NCI-H460 (cell line): Measurements from ENCODE around the gene OGFOD1. TPM values are rescaled to one million over a fixed set of nuclear protein-coding genes. Genes with fewer than 3 reads are reported as not detected.
A peak's percentile ranks its signal among the peaks of the same experiment; 100 is the strongest.

Experiments
- DNase-seq: peaks from one replicate; pipeline ENCODE4 v3.0.0-alpha.2; 2016; ENCODE audit warnings: low read depth; ENCODE audit errors: extremely low read depth
- polyA plus RNA-seq: library from polyadenylated mRNA; depleted of rRNA; stranded (reverse); fragments of >200 nt; gene quantifications from 2 replicates; pipeline ENCODE4 v1.2.3, GENCODE V29; 2014; cell fraction: nucleus; rRNA removed
- total RNA-seq: library from RNA; depleted of rRNA; stranded (reverse); fragments of >200 nt; shearing (Covaris generic); gene quantifications from 2 replicates; pipeline ENCODE4 v1.2.3, GENCODE V29; 2014; rRNA removed

The OGFOD1 gene
- 121 and 132 TPM in 2 replicates for total RNA-seq
- polyA plus RNA-seq: 158 and 239 TPM in 2 replicates

DNA sequence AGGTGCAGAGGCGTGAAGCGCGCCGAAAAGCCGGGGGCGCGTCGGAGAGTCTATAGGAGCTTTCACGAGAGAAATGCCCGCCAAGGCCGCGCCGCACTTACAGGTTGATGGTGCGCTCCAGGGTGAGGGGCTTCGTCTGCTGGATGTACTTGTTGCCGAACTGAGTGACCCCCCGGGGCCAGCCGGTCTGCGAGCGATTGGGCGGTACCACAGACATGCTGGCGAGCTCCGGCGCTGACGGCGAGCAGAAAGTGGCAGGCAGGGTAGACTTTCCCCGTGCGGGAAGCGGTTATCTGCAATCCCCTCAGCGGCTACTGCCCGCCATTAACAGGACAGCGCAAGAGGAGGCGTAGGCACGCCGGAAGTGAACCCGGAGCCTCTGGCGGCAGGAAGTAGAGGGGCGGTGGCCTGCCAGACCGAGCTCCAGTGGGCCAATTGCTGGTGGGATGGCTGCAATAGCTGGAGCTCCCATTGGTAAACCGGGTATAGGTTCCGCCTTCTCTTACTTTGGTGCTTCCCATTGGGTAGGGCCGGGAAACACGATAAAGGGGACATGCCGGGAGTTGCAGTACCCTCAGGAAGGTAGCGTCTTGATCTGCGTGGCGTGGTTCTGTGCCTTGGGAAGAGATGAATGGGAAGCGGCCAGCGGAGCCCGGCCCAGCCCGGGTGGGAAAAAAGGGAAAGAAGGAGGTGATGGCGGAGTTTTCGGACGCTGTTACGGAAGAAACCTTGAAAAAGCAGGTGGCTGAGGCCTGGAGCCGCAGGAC is at the start of gene OGFOD1, which contains the start of gene NUDT21:
Gene OGFOD1, plus strand, starts transcription at position 569 of the 767 bp plus-strand sequence. Its CDS starts 59 bp downstream, at position 628.
Gene NUDT21, minus strand, starts transcription at position 347 of the 767 bp plus-strand sequence. Its CDS starts 130 bp downstream, at position 217.
- DNase-seq: peak; percentile 99

DNA sequence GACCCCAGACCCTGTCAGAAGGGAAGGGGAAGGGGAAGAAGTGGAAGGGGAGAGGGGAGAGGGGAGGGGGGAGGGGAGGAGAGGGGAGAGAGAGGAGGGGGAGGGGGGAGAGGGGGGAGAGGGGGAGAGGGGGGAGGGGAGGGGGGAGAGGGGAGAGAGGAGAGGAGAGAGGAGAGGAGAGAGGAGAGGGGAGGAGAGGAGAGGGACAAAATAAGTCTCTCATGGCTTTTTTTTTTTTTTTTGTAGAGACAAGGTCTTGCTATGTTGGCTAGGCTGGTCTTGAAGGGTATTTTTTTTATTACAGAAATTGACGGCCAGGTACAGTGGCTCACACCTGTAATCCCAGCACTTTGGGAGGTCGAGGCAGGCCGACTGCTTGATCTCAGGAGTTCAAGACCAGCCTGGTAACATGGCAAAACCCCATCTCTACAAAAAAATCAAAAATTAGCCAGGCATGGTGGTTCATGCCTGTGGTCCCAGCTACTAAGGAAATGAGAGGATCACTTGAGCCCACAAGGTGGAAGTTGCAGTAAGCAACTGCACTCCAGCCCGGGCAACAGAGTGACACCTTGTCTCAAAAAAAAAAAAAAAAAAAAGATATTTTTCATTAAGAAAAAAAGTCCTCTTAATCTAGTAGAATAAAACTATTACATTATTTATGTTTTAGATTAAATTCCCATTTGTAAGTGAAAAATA is 45.2 kb upstream of the OGFOD1 start:
- DNase-seq: no peak

DNA sequence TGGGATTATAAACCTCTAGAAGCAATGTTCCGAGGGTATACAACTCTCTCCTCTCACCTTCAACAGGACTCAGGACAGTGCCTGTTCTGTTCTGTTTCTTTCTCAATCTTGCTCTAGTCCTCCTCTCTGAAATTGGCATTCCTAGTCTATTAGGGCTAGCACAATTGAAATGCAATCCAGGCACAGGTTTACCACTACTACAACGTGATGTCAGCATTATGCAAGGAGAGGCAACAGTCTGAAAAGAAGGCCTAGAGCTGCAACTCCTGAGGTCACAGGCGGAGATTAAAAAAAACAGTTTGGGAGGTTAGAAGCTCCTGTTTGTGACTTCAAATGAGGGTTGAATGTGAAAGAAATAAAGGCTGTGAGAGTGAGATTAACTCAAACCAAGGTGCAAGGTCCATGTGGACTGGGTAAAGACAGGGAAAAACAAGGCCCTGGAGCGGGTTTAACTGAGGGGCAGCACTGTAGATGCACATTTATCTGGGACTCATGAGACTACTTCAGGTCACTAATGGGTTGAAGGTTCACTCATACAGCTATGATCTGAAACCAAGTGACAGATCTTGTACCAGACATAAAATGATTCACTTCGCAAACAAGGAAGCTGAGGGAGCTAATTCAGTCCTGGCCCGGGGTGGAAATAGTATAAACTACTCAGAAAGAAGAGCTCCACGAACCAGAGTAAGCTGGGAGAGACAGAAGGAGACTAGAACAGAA is 42.8 kb upstream of the OGFOD1 start:
- DNase-seq: no peak

DNA sequence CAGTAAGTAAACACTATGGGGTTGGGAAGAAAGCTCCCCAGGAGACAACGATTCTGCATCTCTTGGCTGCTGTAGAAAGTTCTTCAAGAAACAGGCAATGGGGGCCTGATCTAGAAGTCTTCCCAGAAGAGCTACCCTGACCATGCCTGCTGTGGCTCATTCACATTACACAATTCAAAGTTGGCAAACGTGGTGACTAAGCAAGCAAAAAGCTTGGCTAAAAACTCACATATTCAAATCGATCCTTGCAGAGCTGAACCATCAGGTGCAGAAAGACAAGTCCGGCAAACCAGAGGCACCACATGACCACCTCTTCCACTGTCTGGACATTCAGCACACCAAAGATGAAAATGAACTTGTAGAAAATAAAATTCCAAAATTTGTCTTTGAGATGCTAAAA is 42.2 kb upstream of the OGFOD1 start:
- DNase-seq: no peak

DNA sequence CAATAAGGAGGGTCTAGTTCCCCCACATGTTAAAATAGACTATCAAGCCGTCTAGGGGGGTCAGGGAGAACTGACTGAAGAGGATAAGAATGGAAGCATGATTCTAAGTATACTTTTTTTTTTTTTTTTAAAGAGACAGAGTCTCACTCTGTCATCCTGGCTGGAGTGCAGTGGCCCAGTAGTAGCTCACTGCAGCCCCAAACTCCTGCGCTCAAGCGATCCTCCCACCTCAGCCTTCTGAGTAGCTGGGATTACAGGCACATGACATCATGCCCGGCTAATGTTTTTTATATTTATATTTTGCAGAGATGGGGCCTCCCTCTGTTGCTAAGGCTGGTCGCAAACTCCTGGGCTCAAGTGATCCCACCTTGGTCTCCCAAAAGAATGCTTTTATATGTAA is 40.2 kb upstream of the OGFOD1 start:
- DNase-seq: no peak

DNA sequence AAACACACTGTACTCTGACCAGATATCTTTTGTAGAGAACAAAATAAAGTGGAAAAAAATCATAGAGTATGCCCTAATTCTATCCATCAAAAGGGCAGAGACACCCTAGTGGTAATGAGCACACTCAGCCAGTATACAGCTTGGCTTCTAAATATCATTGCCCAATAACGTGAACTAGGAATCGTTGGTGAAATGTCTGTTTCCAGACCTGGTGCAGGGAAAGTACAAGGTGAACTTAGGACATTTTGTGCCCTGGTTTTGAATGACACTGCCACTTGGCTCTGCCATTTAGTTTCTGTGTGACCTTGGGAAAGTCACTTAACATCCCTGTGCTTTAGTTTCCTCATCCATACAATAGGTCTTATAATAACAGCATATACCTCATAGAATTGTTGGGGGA is 39.7 kb upstream of the OGFOD1 start:
- no peak for DNase-seq

DNA sequence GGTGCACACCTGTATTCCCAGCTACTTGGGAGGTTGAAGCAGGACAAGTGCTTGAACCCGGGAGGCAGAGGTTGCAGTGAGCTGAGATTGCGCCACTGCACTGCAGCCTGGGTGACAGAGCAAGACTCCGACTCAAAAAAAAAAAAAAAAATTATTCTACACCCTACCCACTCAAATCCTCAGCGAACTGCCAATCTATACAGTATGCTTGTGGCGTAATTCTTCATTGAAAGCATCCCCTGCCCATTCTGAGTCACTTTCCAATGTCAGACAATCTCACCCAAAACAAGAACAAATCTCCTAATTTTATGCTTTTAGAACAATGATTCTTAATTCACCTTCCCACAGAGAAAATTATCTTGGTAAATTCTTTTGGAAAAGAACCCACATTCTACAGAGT is 38.0 kb upstream of the OGFOD1 start:
- DNase-seq: no peak

DNA sequence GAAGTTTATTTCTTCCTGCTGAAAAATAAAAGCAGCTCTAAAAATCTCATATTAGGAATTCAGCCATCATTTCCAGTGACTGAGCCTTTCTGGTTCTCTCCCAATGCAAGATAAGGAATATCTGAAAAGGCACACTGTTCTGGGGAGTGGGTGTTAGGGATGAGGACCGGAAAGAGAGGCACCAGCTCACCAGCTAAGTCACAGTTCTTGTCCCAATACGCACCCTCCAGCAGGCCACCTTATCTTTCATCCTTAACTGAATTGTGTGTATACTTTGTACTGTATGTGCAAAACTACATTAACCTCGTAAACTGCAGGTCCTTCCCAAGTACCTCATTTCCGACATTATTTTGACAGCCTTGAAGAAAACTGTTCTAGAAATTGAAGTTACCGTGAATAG is 37.0 kb upstream of the OGFOD1 start:
- no peak for DNase-seq

DNA sequence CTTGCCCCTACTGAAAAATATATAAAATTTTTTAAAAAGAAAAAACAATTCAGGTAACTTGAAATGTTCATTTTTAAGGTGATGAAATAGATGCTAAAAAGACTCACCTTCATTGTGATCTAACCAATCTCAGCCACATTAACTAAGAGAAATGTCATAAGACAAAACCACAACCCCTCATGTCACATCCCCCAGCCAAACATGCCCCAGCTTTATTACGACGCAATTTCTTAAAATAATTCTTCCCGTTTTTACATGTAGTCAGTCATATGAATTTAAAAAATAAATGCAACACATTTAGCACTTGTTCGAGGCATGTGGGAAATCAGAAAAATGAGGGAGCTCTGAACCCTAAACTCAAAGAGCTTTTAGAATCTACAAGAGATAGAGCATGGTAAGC is 35.5 kb upstream of the OGFOD1 start:
- DNase-seq: no peak

DNA sequence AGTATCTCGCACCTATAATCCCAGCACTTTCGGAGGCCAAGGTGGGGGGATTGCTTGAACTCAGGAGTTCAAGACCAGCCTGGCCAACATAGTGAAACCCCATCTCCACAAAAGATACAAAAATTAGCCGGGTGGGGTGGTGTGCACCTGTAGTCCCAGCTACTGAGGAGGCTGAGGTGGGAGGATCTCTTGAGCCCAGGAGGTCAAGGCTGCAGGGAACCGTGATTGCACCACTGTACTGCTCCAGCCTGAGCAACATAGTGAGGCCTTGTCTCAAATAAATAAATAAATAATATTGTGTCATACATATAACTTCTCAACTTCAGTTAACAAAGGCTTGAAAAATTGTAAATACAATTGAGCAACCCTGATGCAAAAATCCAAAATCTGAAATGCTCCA is 34.2 kb upstream of the OGFOD1 start:
- no peak for DNase-seq

DNA sequence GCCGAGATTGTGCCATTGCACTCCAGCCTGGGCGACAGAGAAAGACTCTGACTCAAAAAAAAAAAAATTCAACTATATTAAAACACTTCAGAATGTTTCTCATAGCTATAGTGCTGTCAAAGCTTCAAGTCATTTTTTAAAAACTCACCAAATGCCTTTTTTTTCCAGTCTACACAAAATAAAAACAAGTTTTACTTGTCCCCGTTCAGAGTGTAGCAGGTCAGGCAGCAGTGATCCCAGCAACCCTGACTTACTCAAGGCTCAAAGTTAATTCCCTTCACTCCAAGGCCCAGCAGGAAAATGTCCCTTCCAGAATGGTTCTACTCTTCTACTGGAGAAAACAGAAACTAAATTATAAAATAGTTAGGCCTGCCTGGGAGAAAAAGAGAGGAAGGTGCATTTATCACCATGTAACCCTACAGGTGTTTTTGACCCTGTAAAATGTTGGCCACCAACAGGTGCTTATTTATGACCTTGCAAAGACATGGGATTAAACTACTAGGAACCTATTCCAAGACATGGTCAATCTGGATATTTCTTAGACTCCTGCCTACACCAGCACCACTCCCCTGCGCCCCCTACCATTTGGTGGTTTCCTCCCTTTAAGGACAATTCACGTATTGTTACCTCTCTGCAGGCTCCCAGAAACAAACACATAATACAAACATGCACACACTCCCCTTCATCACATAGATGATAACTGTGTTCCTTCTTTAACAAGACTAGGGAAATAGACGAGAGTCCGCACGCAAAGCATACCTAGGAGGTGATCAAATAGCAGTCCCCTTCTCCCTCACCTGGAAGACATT is 31.4 kb upstream of the OGFOD1 start:
- no peak for DNase-seq

DNA sequence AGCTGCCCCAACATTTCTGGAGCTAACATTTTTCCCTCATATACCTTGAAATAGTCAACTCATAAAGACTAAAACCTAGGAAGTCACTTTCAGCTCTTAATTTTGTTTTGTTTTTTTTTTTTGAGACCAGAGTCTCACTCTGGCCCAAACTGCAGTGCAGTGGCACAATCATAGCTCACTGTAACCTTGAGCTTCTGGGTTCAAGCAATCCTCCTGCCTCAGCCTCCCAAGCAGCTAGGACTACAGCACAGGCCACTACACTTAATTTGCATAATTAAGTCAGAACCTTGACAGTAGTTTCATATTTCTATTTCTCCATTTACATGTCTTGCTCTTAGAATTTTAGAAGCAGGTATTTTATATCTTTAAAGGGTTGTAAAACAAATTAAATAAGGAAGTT is 30.7 kb upstream of the OGFOD1 start:
- DNase-seq: no peak

DNA sequence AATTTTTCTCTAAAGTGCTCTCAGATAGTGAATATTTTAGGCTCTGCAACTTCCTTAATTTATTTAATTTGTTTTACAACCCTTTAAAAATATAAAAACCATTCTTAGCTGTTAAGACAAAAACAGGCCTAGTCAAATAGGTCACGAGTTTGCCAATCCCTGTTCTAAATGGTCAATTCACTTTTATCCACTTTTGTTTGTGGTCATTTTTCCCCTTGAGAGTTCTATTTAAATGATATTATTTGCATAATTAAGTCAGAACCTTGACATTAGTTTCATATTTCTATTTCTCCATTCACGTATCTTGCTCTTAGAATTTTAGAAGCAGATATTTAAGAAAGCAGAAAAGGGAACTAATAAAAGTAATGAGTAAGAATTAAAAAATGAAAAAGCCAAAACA is 30.0 kb upstream of the OGFOD1 start:
- DNase-seq: no peak

DNA sequence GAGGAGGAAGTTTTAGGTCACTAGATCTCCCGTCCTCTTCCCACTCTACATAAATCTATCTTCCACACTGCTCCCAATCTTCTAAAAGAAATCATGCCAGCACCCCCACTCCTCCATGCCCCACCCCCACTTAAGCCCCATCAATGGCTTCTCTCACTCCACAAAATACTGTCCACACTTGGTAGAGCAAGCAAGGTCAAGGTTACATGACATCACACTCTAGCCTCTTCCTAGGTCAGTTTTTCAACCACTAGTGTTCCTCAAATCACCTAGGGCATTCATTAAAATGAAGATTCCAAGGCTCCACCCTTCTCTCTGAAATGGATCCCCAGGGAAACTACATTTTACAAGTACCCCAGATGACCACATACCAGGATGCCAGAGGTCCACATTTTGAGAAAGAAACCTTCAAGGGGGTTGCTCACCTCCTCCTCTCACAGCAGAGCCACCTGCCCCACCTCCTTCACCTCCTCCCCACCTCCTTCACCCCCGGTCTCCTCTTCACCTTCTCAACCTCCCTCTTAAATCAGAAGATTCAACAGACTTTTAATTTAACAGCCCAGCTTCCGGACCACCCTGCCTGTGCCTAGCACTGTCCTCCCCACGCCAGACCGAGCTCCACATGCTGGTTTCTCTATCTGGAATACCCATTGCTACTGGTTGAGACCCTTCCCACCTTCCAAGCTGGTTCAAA is 29.2 kb upstream of the OGFOD1 start:
- DNase-seq: no peak

DNA sequence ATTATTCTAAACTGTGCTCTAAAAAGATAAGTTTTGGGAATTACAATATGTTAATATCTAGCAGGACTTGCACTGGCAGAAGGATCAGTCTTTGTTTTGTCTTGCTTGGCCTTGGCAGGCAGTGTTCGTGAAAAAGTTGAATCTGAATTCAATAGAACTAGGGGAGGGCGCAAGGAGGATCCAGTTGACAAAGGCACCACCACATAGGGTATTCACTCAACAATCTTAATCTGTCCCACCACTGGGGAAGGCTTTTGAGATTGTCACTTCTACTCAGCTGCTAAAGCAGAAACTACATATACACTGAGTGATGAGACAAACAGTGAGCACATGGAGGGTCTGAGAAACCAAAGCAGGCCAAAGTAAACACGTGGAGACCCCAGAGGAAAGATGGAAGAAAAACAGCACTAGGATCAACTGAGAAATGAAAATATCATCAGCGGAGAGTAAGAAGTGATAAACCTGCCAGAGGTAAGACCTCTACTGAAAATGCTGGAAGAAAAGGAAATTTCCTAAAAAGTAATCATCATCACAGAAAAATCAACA is 28.4 kb upstream of the OGFOD1 start:
- no peak for DNase-seq

DNA sequence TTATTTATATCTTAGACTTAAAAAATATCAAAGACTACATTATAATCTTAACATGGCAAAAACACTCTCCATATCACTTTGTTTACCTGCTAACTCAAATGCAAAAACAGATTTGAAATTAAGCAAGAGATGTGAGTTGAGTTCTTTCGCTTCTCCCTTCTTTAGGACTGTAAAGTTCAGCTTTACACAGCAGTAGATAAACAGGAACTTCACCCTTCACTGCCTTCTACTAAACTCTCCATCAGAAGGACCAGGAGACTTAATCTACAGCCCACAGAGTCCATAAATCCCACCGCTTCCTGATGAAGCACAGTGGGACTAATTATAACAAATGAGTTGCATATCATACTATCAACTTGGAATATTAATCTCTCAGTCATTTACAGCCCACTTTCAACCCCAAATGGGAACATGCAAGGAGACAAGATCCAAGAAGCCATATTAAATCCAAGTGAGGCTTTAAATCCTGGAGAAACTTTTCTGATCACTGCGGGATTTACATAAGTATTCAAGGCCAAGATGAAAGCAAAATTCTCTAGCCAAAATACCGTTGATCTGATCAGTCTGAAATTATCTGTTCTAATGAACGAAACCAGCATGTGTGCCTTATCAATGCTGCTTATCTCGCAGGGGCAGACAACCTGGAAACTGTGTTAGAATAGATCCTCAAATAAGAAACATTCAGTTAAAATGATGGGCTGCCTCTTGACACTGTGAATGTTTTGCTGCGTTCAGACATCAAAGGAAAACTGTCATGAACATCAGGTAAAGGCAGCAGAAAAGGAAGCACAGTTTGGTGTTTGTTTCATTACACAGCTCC is 27.6 kb upstream of the OGFOD1 start:
- no peak for DNase-seq

DNA sequence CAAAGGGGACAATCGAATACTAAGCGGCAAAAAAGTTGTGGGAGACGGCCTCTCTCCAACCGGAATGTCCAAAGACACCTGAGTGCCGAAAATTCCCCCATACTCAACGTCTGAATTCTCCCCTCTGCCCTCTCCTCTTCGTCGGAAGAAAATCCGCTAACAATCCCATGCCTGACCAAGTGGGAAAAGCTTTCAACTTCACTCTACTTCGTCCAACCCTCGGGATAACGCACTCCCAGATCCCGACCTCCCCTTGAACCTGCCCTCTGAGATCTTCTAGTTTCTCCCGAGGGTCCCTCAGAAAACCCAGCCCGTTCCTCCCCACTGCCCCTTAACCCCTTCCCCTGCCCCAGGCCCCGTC is 27.0 kb upstream of the OGFOD1 start:
- DNase-seq: no peak

DNA sequence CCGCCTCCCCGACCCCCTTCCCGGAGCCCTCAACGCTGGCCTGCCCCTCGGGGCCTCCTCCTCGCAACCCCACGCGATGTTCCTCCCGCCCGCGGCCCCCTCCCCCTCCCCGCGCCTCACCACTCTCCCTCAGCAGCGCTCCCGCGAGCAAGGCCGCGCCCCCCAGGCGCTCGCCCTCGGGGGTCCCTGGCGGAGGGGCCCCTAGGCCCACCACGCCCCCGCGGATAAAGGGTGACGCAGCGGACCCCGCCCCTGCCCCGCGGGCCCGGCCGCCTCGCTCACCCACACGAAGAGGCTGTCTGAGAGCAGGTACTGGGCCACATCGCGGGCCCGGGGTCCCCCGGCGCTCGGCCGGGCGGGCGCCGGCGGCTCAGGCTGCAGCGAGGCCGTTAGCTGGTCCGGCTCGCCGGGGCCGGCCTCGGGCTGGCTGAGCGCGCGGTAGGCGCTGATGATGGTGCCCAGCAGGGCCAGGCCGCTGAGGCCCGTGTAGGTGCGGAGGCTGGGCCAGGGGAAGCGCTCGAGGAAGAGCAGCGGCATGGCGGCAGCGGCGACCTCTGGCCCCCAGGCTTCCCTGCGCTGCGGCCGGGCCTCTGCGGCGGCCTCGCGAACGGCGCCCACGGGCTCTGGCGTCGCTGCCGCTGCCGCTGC is 26.4 kb upstream of the OGFOD1 start:
- DNase-seq: no peak
